Astrocyte (in vitro differentiated cells and primary cell): ENCODE data around the gene TIMMDC1. TPM values are rescaled to one million over a fixed set of nuclear protein-coding genes. Genes with fewer than 3 reads are reported as not detected.

Experiments
- DNase-seq: peaks from one replicate; pipeline ENCODE4 v3.0.0-alpha.2; 2010; ENCODE audit warnings: low read depth
- FAIRE-seq: peaks from 2 replicates; lab custom pipeline; 2011; peaks lifted over from hg19 to GRCh38; lab: Jason Lieb, UNC
- H2AFZ ChIP-seq: 2 replicates; pipeline ENCODE4 v1.6.0; 2012; ENCODE audit warnings: low read depth, low read length, inconsistent platforms
- H3K27ac ChIP-seq: 2 replicates; pipeline ENCODE4 v1.5.1; 2011; ENCODE audit warnings: low read depth, low read length, inconsistent platforms
- H3K27me3 ChIP-seq: 2 replicates; pipeline ENCODE4 v1.6.0; 2011; ENCODE audit warnings: low read length, inconsistent platforms; ENCODE audit not compliant: insufficient read depth
- H3K36me3 ChIP-seq: 2 replicates; pipeline ENCODE4 v1.5.1; 2011; ENCODE audit warnings: low read length, inconsistent platforms; ENCODE audit not compliant: insufficient read depth
- H3K4me1 ChIP-seq: 2 replicates; pipeline ENCODE4 v1.5.1; 2011; ENCODE audit warnings: low read length, inconsistent platforms; ENCODE audit not compliant: insufficient read depth
- H3K4me2 ChIP-seq: 2 replicates; pipeline ENCODE4 v1.6.0; 2012; ENCODE audit warnings: low read length, inconsistent platforms
- H3K4me3 ChIP-seq: 2 replicates; pipeline ENCODE4 v1.5.1; 2011; ENCODE audit warnings: low read depth, mild to moderate bottlenecking, low read length, inconsistent platforms; ENCODE audit not compliant: insufficient read depth
- H3K79me2 ChIP-seq: 2 replicates; pipeline ENCODE4 v1.6.0; 2012; ENCODE audit warnings: mild to moderate bottlenecking, low read length, inconsistent platforms; ENCODE audit not compliant: insufficient read depth
- H3K9ac ChIP-seq: 2 replicates; pipeline ENCODE4 v1.6.0; 2012; ENCODE audit warnings: mild to moderate bottlenecking, low read length, inconsistent platforms
- H3K9me3 ChIP-seq: 2 replicates; pipeline ENCODE4 v1.5.1; 2012; ENCODE audit warnings: low read depth, mild to moderate bottlenecking, low read length, inconsistent platforms; ENCODE audit not compliant: insufficient read depth
- H4K20me1 ChIP-seq: 2 replicates; pipeline ENCODE4 v1.6.0; 2012; ENCODE audit warnings: low read length, inconsistent platforms; ENCODE audit not compliant: insufficient read depth
- H3K27ac Mint-ChIP-seq: one replicate; pipeline ENCODE4 v1.8.0; 2021; ENCODE audit warnings: mild to moderate bottlenecking, mixed read lengths; ENCODE audit not compliant: unreplicated experiment
- H3K27me3 Mint-ChIP-seq: one replicate; pipeline ENCODE4 v1.8.0; 2021; ENCODE audit warnings: low read depth, mixed read lengths; ENCODE audit not compliant: unreplicated experiment
- H3K36me3 Mint-ChIP-seq: one replicate; pipeline ENCODE4 v1.8.0; 2021; ENCODE audit warnings: low read depth, mixed read lengths; ENCODE audit not compliant: unreplicated experiment
- H3K4me1 Mint-ChIP-seq: one replicate; pipeline ENCODE4 v1.8.0; 2021; ENCODE audit warnings: low read depth, mixed read lengths; ENCODE audit not compliant: unreplicated experiment
- H3K4me3 Mint-ChIP-seq: one replicate; pipeline ENCODE4 v1.8.0; 2021; ENCODE audit warnings: mild to moderate bottlenecking, moderate library complexity, mixed read lengths; ENCODE audit not compliant: unreplicated experiment
- H3K9me3 Mint-ChIP-seq: one replicate; pipeline ENCODE4 v1.8.0; 2021; ENCODE audit warnings: mild to moderate bottlenecking, mixed read lengths; ENCODE audit not compliant: unreplicated experiment
- EZH2 ChIP-seq: IDR thresholded peaks from 2 replicates; pipeline ENCODE4 v1.6.1; 2012; ENCODE audit warnings: mild to moderate bottlenecking, low read length, inconsistent platforms; ENCODE audit not compliant: insufficient read depth
- total RNA-seq: library from RNA; stranded (reverse); gene quantifications from 2 replicates; pipeline ENCODE4 v1.2.1, GENCODE V29; 2021
- TF ChIP-seq, protein P1 (sequence below): IDR thresholded peaks from 2 replicates; pipeline ENCODE4 v1.5.1; 2011; ENCODE audit warnings: low read depth, mild to moderate bottlenecking, inconsistent platforms, low read length, moderate library complexity; ENCODE audit not compliant: insufficient read depth

TIMMDC1 gene
- total RNA-seq, 1 donor from 2014 or later = 109 TPM

DNA sequence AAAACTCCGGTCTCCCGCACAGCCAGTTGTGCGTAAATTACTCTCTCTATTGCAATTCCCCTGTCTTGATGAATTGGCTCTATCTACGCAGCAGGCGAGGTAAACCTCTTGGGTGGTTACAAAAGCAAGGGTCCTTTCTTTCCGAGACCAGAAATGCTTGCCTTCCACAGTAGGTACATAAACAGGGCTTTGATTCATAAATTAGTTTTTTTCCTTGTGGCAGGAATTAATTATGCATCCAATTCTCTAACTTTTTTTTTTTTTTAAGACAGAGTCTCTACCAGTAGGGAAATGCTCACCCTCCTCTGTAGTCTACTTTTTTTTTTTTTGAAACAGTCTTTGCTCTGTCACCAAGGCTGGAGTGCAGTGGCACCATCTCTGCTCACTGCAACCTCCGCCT, 44.8 kb downstream of the TIMMDC1 start:
- DNase-seq = no peak
- Histone ChIP-seq H3K36me3 (no peaks in the 10 kb centered on the region), H3K27ac (no peak overlapping the region), H3K9ac (no peak overlapping the region), H3K27me3 (no peaks in the 10 kb centered on the region), H3K4me1 (no peaks in the 10 kb centered on the region), H2AFZ (no peak overlapping the region), H3K9me3 (no peaks in the 10 kb centered on the region), H3K4me2 (no peak overlapping the region), H3K79me2 (no peaks in the 10 kb centered on the region), H3K4me3 (no peak overlapping the region), H4K20me1 (no peaks in the 10 kb centered on the region)
- Mint-ChIP-seq H3K27me3 (peaks cover 5% of the 10 kb centered on the region), H3K9me3 (peaks cover 3% of the 10 kb centered on the region), H3K27ac (no peak overlapping the region), H3K4me1 (no peaks in the 10 kb centered on the region), H3K36me3 (no peaks in the 10 kb centered on the region), H3K4me3 (no peak overlapping the region)
- no peak for TF ChIP-seq EZH2
- FAIRE-seq = no peak

- Histone ChIP-seq H4K20me1 (no peaks in the 10 kb centered on the region), H3K36me3 (no peaks in the 10 kb centered on the region), H3K27me3 (no peaks in the 10 kb centered on the region), H3K4me3 (no peak overlapping the region), H3K27ac (no peak overlapping the region), H2AFZ (no peak overlapping the region), H3K4me1 (no peaks in the 10 kb centered on the region), H3K4me2 (no peak overlapping the region), H3K9ac (no peak overlapping the region), H3K79me2 (no peaks in the 10 kb centered on the region), H3K9me3 (no peaks in the 10 kb centered on the region)
- no peak for FAIRE-seq
- Mint-ChIP-seq H3K36me3 (no peaks in the 10 kb centered on the region), H3K27me3 (peaks cover 8% of the 10 kb centered on the region), H3K4me3 (no peak overlapping the region), H3K27ac (no peak overlapping the region), H3K4me1 (no peaks in the 10 kb centered on the region), H3K9me3 (peaks cover 7% of the 10 kb centered on the region)
- no peak for DNase-seq
- TF ChIP-seq, protein P1, sequence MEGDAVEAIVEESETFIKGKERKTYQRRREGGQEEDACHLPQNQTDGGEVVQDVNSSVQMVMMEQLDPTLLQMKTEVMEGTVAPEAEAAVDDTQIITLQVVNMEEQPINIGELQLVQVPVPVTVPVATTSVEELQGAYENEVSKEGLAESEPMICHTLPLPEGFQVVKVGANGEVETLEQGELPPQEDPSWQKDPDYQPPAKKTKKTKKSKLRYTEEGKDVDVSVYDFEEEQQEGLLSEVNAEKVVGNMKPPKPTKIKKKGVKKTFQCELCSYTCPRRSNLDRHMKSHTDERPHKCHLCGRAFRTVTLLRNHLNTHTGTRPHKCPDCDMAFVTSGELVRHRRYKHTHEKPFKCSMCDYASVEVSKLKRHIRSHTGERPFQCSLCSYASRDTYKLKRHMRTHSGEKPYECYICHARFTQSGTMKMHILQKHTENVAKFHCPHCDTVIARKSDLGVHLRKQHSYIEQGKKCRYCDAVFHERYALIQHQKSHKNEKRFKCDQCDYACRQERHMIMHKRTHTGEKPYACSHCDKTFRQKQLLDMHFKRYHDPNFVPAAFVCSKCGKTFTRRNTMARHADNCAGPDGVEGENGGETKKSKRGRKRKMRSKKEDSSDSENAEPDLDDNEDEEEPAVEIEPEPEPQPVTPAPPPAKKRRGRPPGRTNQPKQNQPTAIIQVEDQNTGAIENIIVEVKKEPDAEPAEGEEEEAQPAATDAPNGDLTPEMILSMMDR = no peak
- no peak for TF ChIP-seq EZH2
Measured at GRCh38 chr3:119547227-119547626, 48.9 kb downstream of the TIMMDC1 start.

- TF ChIP-seq, protein P1 = no peak
- no peak for TF ChIP-seq EZH2
- Histone ChIP-seq H3K79me2 (no peaks in the 10 kb centered on the region), H3K4me3 (no peak overlapping the region), H3K4me1 (no peaks in the 10 kb centered on the region), H3K9me3 (no peaks in the 10 kb centered on the region), H3K27ac (no peak overlapping the region), H3K9ac (no peak overlapping the region), H3K27me3 (no peaks in the 10 kb centered on the region), H3K4me2 (no peak overlapping the region), H3K36me3 (no peaks in the 10 kb centered on the region), H2AFZ (no peak overlapping the region), H4K20me1 (no peaks in the 10 kb centered on the region)
- DNase-seq = no peak
- H3K4me3 Mint-ChIP-seq = no peak overlapping the region
- H3K9me3 Mint-ChIP-seq = peaks cover 4% of the 10 kb centered on the region
- no peaks in the 10 kb centered on the region for H3K4me1 Mint-ChIP-seq
- peaks cover 10% of the 10 kb centered on the region for H3K27me3 Mint-ChIP-seq
- FAIRE-seq = no peak
- no peak overlapping the region for H3K27ac Mint-ChIP-seq
- H3K36me3 Mint-ChIP-seq = no peaks in the 10 kb centered on the region
Measured at GRCh38 chr3:119548341-119548740, 50.0 kb downstream of the TIMMDC1 start.
